Uterus (tissue), 4 donors: ENCODE data around the gene ZBTB18. TPM values are rescaled to one million over a fixed set of nuclear protein-coding genes. Genes with fewer than 3 reads are reported as not detected.

Experiments used
- DNase-seq, 2 donors: peaks; one replicate each; pipeline ENCODE4 v3.0.0-alpha.2; 2019 to 2020
- H3K27ac ChIP-seq, 2 donors: fragments of 200-600 bp; sonication (generic); 1 replicate in 1 of 2; 2 replicates in 1 of 2; pipeline ENCODE4 v1.5.1; 2016 to 2018
- H3K27me3 ChIP-seq, 2 donors: fragments of 200-600 bp; sonication (generic); one replicate each; pipeline ENCODE4 v1.5.1; 2018 to 2019; ENCODE audit warnings: control low read depth in 1 of 2
- H3K36me3 ChIP-seq, 2 donors: fragments of 200-600 bp; sonication (generic); one replicate each; pipeline ENCODE4 v1.5.1; 2019; ENCODE audit warnings: control low read depth in 1 of 2
- H3K4me1 ChIP-seq, 2 donors: fragments of 200-600 bp; sonication (generic); one replicate each; pipeline ENCODE4 v1.5.1; 2018 to 2019; ENCODE audit warnings: control low read depth in 1 of 2
- H3K4me3 ChIP-seq, 2 donors: fragments of 200-600 bp; sonication (generic); 1 replicate in 1 of 2; 2 replicates in 1 of 2; pipeline ENCODE4 v1.5.1; 2018 to 2019; ENCODE audit warnings: mild to moderate bottlenecking in 1 of 2
- H3K9me3 ChIP-seq, 2 donors: fragments of 200-600 bp; sonication (generic); one replicate each; pipeline ENCODE4 v1.5.1; 2019; ENCODE audit warnings: control low read depth in 1 of 2
- POLR2A ChIP-seq, 2 donors: fragments of 450-650 bp; IDR thresholded peaks; one replicate each; pipeline ENCODE4 v1.6.1; 2016; ENCODE audit warnings: antibody characterized with exemption in 2 of 2, mild to moderate bottlenecking in 1 of 2, moderate library complexity in 1 of 2
- intact Hi-C: fragments of 100-400 bp; cut with DNase I; formaldehyde crosslinking; loops from one replicate; pipeline ENCODE4 v1.15.1; 2023; ENCODE audit warnings: low total_unique reads
- total RNA-seq, 4 donors: library from RNA; depleted of rRNA in 3 of 4; stranded (reverse); fragments of >200 nt in 3 of 4; gene quantifications; one replicate each; pipeline versions ENCODE4 v1.1.0 to v1.2.4, GENCODE V29; 2014 to 2023
- TF ChIP-seq, protein P1 (sequence below), 4 experiments: fragments of 200-600 bp in 2 of 4; fragments of 450-650 bp in 2 of 4; sonication (generic) in 2 of 4; IDR thresholded peaks; one replicate each; pipeline ENCODE4 v1.5.1; 2016 to 2019; ENCODE audit warnings: antibody characterized with exemption in 4 of 4, mild to moderate bottlenecking in 2 of 4, moderate library complexity in 1 of 4
- donor health status: DM: yes; HTN: yes; CAD: no.

The ZBTB18 gene
- total RNA-seq, 4 donors from 2014 or later: 5.3 to 16.7 (median 12.4) TPM

GRCh38 chr1:244065063-244065793, 14.1 kb downstream of the ZBTB18 start:
- TF ChIP-seq, protein P1, sequence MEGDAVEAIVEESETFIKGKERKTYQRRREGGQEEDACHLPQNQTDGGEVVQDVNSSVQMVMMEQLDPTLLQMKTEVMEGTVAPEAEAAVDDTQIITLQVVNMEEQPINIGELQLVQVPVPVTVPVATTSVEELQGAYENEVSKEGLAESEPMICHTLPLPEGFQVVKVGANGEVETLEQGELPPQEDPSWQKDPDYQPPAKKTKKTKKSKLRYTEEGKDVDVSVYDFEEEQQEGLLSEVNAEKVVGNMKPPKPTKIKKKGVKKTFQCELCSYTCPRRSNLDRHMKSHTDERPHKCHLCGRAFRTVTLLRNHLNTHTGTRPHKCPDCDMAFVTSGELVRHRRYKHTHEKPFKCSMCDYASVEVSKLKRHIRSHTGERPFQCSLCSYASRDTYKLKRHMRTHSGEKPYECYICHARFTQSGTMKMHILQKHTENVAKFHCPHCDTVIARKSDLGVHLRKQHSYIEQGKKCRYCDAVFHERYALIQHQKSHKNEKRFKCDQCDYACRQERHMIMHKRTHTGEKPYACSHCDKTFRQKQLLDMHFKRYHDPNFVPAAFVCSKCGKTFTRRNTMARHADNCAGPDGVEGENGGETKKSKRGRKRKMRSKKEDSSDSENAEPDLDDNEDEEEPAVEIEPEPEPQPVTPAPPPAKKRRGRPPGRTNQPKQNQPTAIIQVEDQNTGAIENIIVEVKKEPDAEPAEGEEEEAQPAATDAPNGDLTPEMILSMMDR (IDR thresholded peaks at IDR 0.05): no peak
- no peak for TF ChIP-seq POLR2A (IDR thresholded peaks at IDR 0.05)
- no peaks in the 10 kb centered on the region for H3K27me3 ChIP-seq
- no peaks in the 10 kb centered on the region for H3K9me3 ChIP-seq
- DNase-seq: no peak
- no peaks in the 10 kb centered on the region for H3K36me3 ChIP-seq
- no peak overlapping the region for H3K27ac ChIP-seq
- no peaks in the 10 kb centered on the region for H3K4me1 ChIP-seq
- intact Hi-C loops: no loop called here
- no peak overlapping the region for H3K4me3 ChIP-seq

GRCh38 chr1:244065960-244066388, 14.9 kb downstream of the ZBTB18 start:
- Histone ChIP-seq H3K27ac (no peak overlapping the region), H3K27me3 (no peaks in the 10 kb centered on the region), H3K9me3 (no peaks in the 10 kb centered on the region), H3K4me3 (no peak overlapping the region), H3K4me1 (no peaks in the 10 kb centered on the region), H3K36me3 (no peaks in the 10 kb centered on the region)
- intact Hi-C loops: no loop called here
- TF ChIP-seq POLR2A (IDR thresholded peaks at IDR 0.05): no peak
- TF ChIP-seq, protein P1 (IDR thresholded peaks at IDR 0.05): no peak
- no peak for DNase-seq

DNA sequence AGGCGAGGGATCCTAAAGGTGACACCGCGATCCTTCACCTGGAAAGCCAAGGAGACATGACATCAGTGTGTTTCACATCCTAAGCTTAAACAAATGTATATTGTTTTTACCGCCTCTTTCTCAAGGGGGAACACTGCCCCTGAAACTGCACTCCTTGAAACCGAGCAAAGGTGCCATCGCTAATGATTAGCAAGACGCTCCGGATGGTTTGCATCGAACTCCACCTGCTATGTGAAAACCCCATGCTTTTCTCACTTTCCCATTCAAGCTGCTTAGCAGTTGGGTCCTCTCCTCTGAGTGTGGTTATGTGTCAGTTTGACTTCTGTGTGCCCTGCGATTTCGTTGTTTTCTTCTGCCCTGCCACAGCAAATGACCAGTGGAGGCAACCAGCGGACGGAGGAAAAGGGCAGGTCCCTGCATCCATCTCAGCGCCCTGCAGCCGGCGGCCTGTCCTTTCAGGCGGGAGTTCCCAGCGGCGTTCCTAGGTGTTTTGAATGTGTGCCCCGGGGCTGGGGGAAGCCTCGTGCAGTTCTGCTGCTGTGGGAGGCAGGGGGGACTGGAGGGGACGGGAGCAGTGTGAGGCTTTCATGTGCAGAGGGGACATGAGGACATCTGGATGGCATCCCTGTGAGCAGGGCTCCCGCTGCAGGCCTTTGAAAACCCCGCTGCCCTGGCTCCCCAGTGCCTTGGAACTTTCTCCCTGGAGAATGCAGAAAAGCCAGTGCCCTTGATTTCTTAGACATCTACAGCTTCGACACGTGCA, 16.1 kb downstream of the ZBTB18 start:
- Histone ChIP-seq H3K4me3 (no peak overlapping the region), H3K9me3 (no peaks in the 10 kb centered on the region), H3K4me1 (no peaks in the 10 kb centered on the region), H3K27me3 (no peaks in the 10 kb centered on the region), H3K36me3 (no peaks in the 10 kb centered on the region), H3K27ac (no peak overlapping the region)
- no peak for DNase-seq
- TF ChIP-seq POLR2A (IDR thresholded peaks at IDR 0.05): no peak
- TF ChIP-seq, protein P1 (IDR thresholded peaks at IDR 0.05): no peak
- intact Hi-C loops: no loop called here

- Histone ChIP-seq H3K4me3 (no peak overlapping the region), H3K27me3 (no peaks in the 10 kb centered on the region), H3K4me1 (no peaks in the 10 kb centered on the region), H3K9me3 (no peaks in the 10 kb centered on the region), H3K36me3 (no peaks in the 10 kb centered on the region), H3K27ac (no peak overlapping the region)
- TF ChIP-seq, protein P1 (IDR thresholded peaks at IDR 0.05): no peak
- no peak for TF ChIP-seq POLR2A (IDR thresholded peaks at IDR 0.05)
- intact Hi-C loops: no loop called here
- no peak for DNase-seq
Measured at GRCh38 chr1:244067893-244068292, 16.8 kb downstream of the ZBTB18 start.

- Histone ChIP-seq H3K36me3 (no peaks in the 10 kb centered on the region), H3K27ac (no peak overlapping the region)
Measured at GRCh38 chr1:244068567-244068966, 17.5 kb downstream of the ZBTB18 start.

More at GRCh38 chr1:244068567-244068966, 17.5 kb downstream of the ZBTB18 start:
- H3K9me3 ChIP-seq: no peaks in the 10 kb centered on the region
- no peaks in the 10 kb centered on the region for H3K27me3 ChIP-seq
- no peak overlapping the region for H3K4me3 ChIP-seq
- no peak for TF ChIP-seq POLR2A (IDR thresholded peaks at IDR 0.05)
- TF ChIP-seq, protein P1 (IDR thresholded peaks at IDR 0.05): no peak
- no peak for DNase-seq
- no peaks in the 10 kb centered on the region for H3K4me1 ChIP-seq
- intact Hi-C loops: no loop called here
